ENCODE data around the gene FCN2.

DNA sequence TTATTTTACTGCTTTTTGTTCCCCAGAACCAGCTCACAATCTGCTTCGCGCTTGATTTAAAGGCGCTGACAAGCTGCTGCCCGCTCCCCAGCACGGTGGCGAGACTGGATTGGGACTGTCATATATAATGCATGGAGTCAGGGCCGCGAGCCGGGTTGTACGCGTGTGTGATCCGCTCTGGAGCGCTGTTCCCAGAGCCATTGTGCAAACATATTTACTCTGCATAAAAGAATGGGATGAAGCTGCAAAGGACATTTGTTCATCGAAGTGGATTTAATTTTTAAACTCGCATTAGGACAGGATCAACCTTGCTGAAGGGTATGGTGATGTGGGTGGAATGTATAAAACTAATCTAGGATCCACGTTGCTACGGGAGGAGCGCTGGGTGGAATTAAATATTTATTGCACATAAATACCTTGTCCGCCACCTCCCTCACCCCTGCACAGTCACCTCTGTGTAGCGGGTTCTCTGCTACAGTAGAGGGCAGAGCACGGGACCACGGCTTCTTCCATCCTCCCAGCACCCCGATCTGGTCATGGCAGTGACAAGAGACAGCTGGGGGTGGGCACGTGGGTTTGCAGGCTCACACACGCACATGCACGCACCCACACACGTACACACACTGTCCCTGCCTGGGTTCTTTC, 55.2 kb downstream of the FCN2 start:
- no peak for TF ChIP-seq RAD21 (IDR thresholded peaks at IDR 0.05; ENCODE audit: low read depth)
- TF ChIP-seq, protein P1, sequence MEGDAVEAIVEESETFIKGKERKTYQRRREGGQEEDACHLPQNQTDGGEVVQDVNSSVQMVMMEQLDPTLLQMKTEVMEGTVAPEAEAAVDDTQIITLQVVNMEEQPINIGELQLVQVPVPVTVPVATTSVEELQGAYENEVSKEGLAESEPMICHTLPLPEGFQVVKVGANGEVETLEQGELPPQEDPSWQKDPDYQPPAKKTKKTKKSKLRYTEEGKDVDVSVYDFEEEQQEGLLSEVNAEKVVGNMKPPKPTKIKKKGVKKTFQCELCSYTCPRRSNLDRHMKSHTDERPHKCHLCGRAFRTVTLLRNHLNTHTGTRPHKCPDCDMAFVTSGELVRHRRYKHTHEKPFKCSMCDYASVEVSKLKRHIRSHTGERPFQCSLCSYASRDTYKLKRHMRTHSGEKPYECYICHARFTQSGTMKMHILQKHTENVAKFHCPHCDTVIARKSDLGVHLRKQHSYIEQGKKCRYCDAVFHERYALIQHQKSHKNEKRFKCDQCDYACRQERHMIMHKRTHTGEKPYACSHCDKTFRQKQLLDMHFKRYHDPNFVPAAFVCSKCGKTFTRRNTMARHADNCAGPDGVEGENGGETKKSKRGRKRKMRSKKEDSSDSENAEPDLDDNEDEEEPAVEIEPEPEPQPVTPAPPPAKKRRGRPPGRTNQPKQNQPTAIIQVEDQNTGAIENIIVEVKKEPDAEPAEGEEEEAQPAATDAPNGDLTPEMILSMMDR (IDR thresholded peaks at IDR 0.05 in 2 of 3, conservative IDR thresholded peaks at IDR 0.05 in 1 of 3; ENCODE audit: borderline replicate concordance in 1 of 3, insufficient read depth in 1 of 3, low read depth in 2 of 3, low read length in 2 of 3): no peak
- no peak for TF ChIP-seq YY1 (IDR thresholded peaks at IDR 0.05; ENCODE audit: extremely low read depth, insufficient replicate concordance, low read depth, low read length)
- TF ChIP-seq, protein P2, sequence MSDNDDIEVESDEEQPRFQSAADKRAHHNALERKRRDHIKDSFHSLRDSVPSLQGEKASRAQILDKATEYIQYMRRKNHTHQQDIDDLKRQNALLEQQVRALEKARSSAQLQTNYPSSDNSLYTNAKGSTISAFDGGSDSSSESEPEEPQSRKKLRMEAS (IDR thresholded peaks at IDR 0.05): no peak
